Heart right ventricle (tissue), 16 donors: Measurements from ENCODE around the gene CPNE4. TPM values are rescaled to one million over a fixed set of nuclear protein-coding genes. Genes with fewer than 3 reads are reported as not detected.

Experiments used
- ATAC-seq, 8 donors: fragments of 200-7000 bp; cut with Tn5 transposase; one replicate each; pipeline ENCODE4 v1.9.1; 2020; ENCODE audit warnings: mild to moderate bottlenecking in 8 of 8, moderate library complexity in 8 of 8, moderate number of reproducible peaks in 1 of 8
- DNase-seq, 2 donors: peaks; one replicate each; pipeline ENCODE4 v3.0.0-alpha.2; 2020
- H3K27ac ChIP-seq, 10 donors: fragments of 200-600 bp; sonication (generic) in 2 of 10; one replicate each; pipeline versions ENCODE4 v1.5.0 to v1.8.0; 2020 to 2022; ENCODE audit warnings: mild to moderate bottlenecking in 3 of 10
- H3K27me3 ChIP-seq, 7 donors: fragments of 200-600 bp; one replicate each; pipeline ENCODE4 v1.8.0; 2021 to 2022; ENCODE audit warnings: mild to moderate bottlenecking in 2 of 7
- H3K36me3 ChIP-seq, 9 donors: fragments of 200-600 bp; sonication (generic) in 1 of 9; one replicate each; pipeline versions ENCODE4 v1.5.0 to v1.8.0; 2020 to 2022; ENCODE audit warnings: mild to moderate bottlenecking in 2 of 9
- H3K4me1 ChIP-seq, 9 donors: fragments of 200-600 bp; sonication (generic) in 1 of 9; one replicate each; pipeline versions ENCODE4 v1.5.0 to v1.8.0; 2020 to 2022; ENCODE audit warnings: mild to moderate bottlenecking in 4 of 9
- H3K4me3 ChIP-seq, 10 donors: fragments of 200-600 bp; sonication (generic) in 2 of 10; one replicate each; pipeline versions ENCODE4 v1.5.0 to v1.8.0; 2020 to 2022; ENCODE audit warnings: mild to moderate bottlenecking in 7 of 10, moderate library complexity in 2 of 10
- H3K9me3 ChIP-seq, 11 donors: fragments of 200-600 bp in 10 of 11; sonication (generic) in 2 of 11; one replicate each; pipeline versions ENCODE4 v1.5.0 to v1.8.0; 2013 to 2022; ENCODE audit warnings: mild to moderate bottlenecking in 2 of 11, control low read depth in 1 of 11, moderate library complexity in 1 of 11
- CTCF ChIP-seq, 9 donors: fragments of 200-600 bp; sonication (generic) in 2 of 9; IDR thresholded peaks; one replicate each; pipeline versions ENCODE4 v1.5.0 to v1.8.0; 2021 to 2022; ENCODE audit warnings: antibody characterized with exemption in 9 of 9, mild to moderate bottlenecking in 5 of 9, moderate library complexity in 1 of 9
- WGBS, 2 donors: extraction: QIAGEN DNeasy Blood & Tissue Kit; methylation state at CpG; one replicate each; pipeline ENCODE4 v1.1.7; 2013; ENCODE audit warnings: inconsistent platforms in 1 of 2; 5-methylcytosine and 5-hydroxymethylcytosine counted together
- intact Hi-C, 10 donors: fragments of 100-400 bp; cut with DNase I; formaldehyde crosslinking; loops; one replicate each; pipeline versions ENCODE4 v1.11.1 to v1.14.2; 2022
- polyA plus RNA-seq, 2 donors: library from polyadenylated mRNA; stranded (reverse); fragments of 200-250 nt; gene quantifications; one replicate each; pipeline ENCODE4 v1.2.3, GENCODE V29; 2013
- total RNA-seq, 10 donors: library from RNA; stranded (reverse); fragmentation: NEBNext Ultra II Directional in 3 of 10; extraction: Animal tissue kit (Norgen Biotek cat#: 25700) in 3 of 10; gene quantifications; one replicate each; pipeline versions ENCODE4 v1.2.1 to v1.2.4, GENCODE V29; 2021 to 2023
- donor health status: Arrhythmogenic right ventricular cardiomyopathy.
- donor health status: ischemic (EF 13 %, LVEDD 7.1; RV severe dilation, severe dysfunction).
- donor health status: healthy with polysubstance abuse.
- donor health status: DM: no; HTN: yes; CAD: no.
- donor health status: DM: no; HTN: no; CAD: no.
- donor health status: ischemic (EF 25% LVEDD 6.9; RV normal size, moderate dysfunction).
- donor health status: ischemic (EF 25% LVEDD 5.7; RV mildly dilated, moderate dysfunction).
- donor health status: healthy.
- donor health status: DM: yes; HTN: yes; CAD: no.
- donor health status: Ischemic cardiomyopathy.
- donor health status: ischemic (EF 35%, LVEDD 5.7; RV mildly dilated, moderate dysfunction).
- donor health status: nonischemic (EF 11% LVEDD 7.7; RV severe dilation, severe dysfunction).
- donor health status: DM: yes; HTN: yes; CAD: no.
- donor health status: PGD.
- donor health status: ischemic (EF 29% LVEDD 5.4; RV normal size, mild dysfunction).
- donor health status: nonischemic (EF 23%, LVEDD 6.1; RV moderate dilation, normal function).

Gene CPNE4
- total and polyA plus RNA-seq, 12 donors = 1.5 to 116 (median 24.8) TPM

DNA sequence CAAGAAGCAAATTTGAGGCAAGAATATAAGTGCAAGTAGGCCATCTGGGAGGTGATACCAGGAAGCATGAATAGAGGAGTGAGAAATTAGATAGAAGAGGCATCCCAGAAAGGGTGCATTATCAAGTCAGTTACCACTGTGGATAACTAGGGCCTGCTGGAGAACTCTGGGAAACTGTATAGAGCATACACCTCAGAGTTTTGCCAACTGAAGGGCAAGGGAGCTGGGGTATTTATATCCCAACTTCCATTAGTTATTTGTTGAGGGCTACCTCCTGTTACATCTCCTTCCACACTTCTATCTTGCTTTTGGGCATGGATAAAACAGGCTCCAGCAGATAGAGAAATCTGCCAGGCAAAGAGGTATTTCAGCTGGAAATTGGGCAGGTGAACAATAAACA, 448.5 kb downstream of the CPNE4 start:
- H3K27me3 ChIP-seq = peaks cover 0 to 2% (median 0%) of the 10 kb centered on the region in 7 donors
- TF ChIP-seq CTCF (IDR thresholded peaks at IDR 0.05) = no peak

DNA sequence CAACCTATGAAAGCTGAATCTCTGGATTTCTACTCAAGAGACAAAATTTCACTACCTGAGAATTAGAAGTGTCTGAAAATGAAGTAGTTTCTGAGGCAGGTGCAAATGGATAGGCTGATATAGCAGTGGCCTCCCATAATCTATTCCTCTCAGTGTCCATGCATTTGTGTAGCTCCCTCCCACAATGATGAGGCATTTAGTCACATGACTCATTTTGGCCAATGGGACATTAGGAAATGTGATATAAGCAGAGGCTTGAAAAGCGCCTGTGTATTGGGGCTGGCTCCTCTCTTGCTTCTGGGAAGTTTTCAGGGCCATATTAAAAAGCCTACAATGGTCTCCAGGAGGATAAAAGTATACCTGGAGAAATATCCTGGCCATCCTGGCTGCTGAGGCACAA, 452.4 kb downstream of the CPNE4 start:
- no peak for TF ChIP-seq CTCF (IDR thresholded peaks at IDR 0.05)
- ATAC-seq = no peak
- DNase-seq = no peak
- WGBS, 2 donors = 90 to 94% methylated on average over 1 of the region's 1 CpG
- H3K36me3 ChIP-seq = no peaks in the 10 kb centered on the region
- no peaks in the 10 kb centered on the region for H3K27me3 ChIP-seq
- no peak overlapping the region for H3K4me3 ChIP-seq
- no peaks in the 10 kb centered on the region for H3K4me1 ChIP-seq
- intact Hi-C loops = no loop called here
- no peak overlapping the region for H3K27ac ChIP-seq
- no peaks in the 10 kb centered on the region for H3K9me3 ChIP-seq

More for the DNA sequence above, 448.5 kb downstream of the CPNE4 start:
- H3K4me1 ChIP-seq = no peaks in the 10 kb centered on the region
- ATAC-seq (no peak), DNase-seq (no peak)
- no peak overlapping the region for H3K27ac ChIP-seq
- no peaks in the 10 kb centered on the region for H3K36me3 ChIP-seq
- no peak overlapping the region for H3K4me3 ChIP-seq
- intact Hi-C loops = no loop called here
- no peaks in the 10 kb centered on the region for H3K9me3 ChIP-seq

DNA sequence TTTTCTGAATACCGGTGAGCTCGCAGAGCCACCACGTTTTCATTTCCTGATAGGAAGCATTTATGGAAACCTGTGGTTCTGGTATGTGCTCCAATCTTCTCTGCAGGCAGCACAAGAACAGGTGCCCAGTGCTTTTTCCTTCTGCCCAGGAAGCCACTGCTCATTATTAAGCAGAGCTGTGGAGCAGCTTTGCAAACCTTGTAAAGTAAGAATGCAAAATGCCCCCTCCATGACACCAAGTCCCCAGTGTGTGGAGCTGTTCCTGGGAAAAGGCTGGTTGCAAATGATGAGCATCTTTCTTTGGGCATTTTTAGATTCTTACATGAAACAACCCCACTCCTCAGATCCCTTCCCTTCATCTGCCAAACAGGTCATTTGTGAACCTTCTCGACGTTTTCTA, 466.4 kb downstream of the CPNE4 start:
- 57 to 60% methylated on average over 5 of the region's 5 CpGs for WGBS, 2 donors
- no peak overlapping the region for H3K4me3 ChIP-seq
- H3K27me3 ChIP-seq = peaks cover 0 to 6% (median 0%) of the 10 kb centered on the region in 7 donors
- DNase-seq = no peak
- H3K36me3 ChIP-seq = no peaks in the 10 kb centered on the region
- no peak overlapping the region for H3K27ac ChIP-seq
- intact Hi-C loops = no loop called here
- TF ChIP-seq CTCF (IDR thresholded peaks at IDR 0.05) = no peak
- ATAC-seq = no peak
- H3K9me3 ChIP-seq = no peaks in the 10 kb centered on the region
- no peaks in the 10 kb centered on the region for H3K4me1 ChIP-seq

GRCh38 chr3:131564812-131565211, 470.0 kb downstream of the CPNE4 start:
- WGBS, 2 donors = 77 to 78% methylated on average over 4 of the region's 4 CpGs
- Histone ChIP-seq H3K4me1 (no peaks in the 10 kb centered on the region), H3K27me3 (peaks cover 0 to 21% (median 0%) of the 10 kb centered on the region in 7 donors), H3K4me3 (no peak overlapping the region), H3K9me3 (no peaks in the 10 kb centered on the region), H3K36me3 (no peaks in the 10 kb centered on the region), H3K27ac (no peak overlapping the region)
- ATAC-seq = no peak
- intact Hi-C loops = no loop called here
- no peak for TF ChIP-seq CTCF (IDR thresholded peaks at IDR 0.05)
- DNase-seq = no peak

- intact Hi-C loops = no loop called here
- ATAC-seq (no peak), DNase-seq (no peak)
- no peaks in the 10 kb centered on the region for H3K9me3 ChIP-seq
- WGBS, 2 donors = 30 to 46% methylated on average over 2 of the region's 2 CpGs
- H3K27ac ChIP-seq = no peak overlapping the region
- TF ChIP-seq CTCF (IDR thresholded peaks at IDR 0.05) = no peak
- H3K27me3 ChIP-seq = peaks cover 0 to 21% (median 0%) of the 10 kb centered on the region in 7 donors
- no peaks in the 10 kb centered on the region for H3K36me3 ChIP-seq
- no peak overlapping the region for H3K4me3 ChIP-seq
- no peaks in the 10 kb centered on the region for H3K4me1 ChIP-seq
Observed at GRCh38 chr3:131561511-131561910, 473.3 kb downstream of the CPNE4 start.
